Kidney capillary endothelial cell (primary cell): Measurements from ENCODE around the gene ACSF3.

ENCODE experiments used
- DNase-seq: peaks from one replicate; pipeline ENCODE4 v3.0.0-alpha.2; 2018; ENCODE audit warnings: low spot score

ACSF3 gene

DNA sequence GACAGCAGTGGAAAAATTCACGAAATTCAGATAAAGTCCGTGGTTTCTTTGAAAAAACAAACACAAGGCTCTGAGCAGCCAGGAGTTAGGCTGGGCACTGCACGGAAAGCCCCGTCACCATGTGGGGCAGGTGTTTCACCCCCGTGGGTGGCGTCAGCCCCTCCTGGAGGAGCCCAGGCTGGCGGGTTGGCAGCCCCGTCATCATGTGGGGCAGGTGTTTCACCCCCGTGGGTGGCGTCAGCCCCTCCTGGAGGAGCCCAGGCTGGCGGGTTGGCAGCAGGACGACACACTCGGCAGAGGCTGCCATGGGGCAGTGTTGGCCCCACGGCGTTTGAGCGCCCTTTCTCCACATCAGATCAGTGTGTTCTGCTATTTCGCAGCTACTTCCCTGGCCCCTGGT is 38.1 kb downstream of the ACSF3 start:
- no peak for DNase-seq

GRCh38 chr16:89132194-89133005 is 38.7 kb downstream of the ACSF3 start:
- DNase-seq: no peak

- no peak for DNase-seq
Observed at GRCh38 chr16:89133457-89134127, 39.9 kb downstream of the ACSF3 start.

DNA sequence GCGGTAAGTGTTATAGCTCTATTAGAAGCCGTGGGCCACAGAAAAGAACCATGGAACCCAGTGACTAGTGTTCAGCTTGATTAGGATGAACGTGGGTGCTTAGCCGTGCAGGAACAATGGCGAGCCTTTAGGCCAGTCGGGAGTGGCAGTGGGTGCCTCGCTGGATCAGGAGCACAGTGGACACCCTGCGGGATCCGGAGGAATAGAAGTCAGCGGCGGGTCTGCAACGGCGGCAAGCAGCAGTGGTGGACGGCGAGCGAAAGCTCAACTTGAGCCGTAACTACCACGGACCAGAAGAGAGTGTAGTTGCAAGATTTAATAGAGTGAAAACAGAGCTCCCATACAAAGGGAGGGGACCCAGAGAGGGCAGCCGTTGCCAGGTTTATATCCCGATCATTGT is 40.6 kb downstream of the ACSF3 start:
- DNase-seq: no peak

DNA sequence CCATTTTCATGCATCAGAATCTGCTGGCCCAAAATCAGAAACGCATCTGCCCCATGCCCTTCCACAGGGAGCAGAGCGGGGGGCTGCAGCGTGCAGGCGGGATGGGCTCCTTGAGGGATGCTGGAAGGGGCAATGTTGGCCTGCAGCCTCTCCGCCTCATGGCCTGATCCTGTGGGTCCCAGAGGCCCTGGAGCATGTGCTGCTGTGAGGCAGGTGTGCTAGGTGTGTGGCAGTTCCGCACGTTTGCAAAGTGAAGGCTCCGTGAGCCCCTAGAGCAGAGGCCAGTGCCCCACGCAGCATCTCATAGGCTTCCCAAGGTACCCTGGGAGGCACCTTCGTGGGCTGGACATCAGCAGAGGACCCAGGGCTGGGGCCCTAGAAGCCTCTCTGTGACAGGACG is 41.5 kb downstream of the ACSF3 start:
- DNase-seq: no peak

DNA sequence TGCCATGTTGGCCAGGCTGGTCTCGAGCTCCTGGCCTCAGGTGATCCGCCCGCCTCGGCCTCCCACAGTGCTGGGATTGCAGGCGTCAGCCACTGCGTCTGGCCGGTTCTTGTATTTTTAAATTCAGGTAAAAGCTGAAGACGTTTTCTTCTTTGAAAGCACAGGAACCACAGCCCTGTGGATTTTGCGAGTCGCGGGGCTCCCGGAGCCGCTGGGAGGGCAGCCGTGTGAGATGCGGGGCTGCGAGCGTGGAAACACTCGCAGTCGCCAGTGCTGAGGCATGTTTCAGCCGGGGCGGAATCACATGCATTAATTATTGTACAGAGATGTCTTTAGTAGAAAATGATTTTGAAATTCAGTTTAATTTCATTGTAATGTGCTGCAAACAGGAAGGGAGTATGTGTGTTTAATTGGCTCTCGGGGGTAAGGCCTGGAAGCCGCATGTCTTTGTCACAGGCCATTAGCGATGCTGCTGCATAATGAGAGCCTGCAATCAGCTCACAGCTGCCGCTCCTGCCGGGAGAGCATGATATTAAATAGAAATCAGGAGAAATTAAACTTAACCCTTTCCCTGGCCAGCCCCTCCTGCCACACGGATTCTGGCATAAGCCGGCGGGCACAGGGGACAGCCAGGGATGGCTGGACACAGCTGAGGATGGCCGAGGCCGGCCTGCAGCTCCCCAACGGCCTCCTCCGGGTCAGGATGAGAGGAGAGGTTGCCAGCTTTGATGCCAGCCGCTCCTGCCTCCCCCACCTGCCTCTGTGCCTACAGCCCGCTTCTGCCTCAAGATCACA is 42.5 kb downstream of the ACSF3 start:
- DNase-seq: no peak

- DNase-seq: no peak
Observed at GRCh38 chr16:89136931-89137330, 43.3 kb downstream of the ACSF3 start.

DNA sequence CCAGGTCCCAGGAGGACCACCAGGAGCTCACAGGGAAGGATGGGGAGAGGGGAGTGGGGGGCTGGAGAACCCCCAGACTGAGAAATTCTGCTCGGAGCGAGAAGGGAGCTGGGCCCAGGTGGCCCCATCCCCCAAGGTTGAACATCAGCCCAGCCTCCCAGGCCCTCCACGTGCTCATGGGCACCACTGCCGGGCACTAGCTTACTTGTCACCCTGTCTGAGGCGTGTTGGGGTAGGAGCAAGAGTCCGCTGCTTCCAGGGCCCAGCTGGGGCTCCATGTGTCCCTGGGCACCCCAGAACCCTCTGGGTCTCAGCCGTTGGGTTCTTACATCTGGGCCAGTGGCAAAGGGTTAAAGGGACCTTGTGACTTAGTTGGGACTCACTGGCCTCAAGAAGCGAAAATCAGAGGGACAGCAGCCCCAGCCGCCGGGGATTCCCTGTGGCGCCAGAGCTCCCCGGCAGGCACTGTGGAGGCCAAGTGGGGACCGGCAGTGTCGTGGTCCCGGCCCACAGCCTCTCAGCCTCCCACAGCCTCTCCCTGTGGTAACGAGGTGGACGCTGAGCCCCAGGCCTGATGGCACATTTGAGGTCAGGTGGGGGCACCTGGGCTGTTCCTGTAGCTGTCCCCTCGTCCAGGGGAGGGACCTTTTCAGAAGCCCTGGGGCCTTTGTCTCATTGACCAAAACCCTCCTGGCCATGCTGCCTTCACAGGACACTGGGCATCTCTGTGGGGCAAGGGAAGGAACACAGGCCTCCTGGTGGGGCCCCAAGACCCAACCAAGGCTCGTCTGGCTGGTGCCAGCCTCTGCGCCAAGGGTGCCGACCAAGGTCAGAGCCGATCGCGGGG is 44.2 kb downstream of the ACSF3 start:
- DNase-seq: no peak

GRCh38 chr16:89138513-89138795 is 44.8 kb downstream of the ACSF3 start:
- DNase-seq: no peak

DNA sequence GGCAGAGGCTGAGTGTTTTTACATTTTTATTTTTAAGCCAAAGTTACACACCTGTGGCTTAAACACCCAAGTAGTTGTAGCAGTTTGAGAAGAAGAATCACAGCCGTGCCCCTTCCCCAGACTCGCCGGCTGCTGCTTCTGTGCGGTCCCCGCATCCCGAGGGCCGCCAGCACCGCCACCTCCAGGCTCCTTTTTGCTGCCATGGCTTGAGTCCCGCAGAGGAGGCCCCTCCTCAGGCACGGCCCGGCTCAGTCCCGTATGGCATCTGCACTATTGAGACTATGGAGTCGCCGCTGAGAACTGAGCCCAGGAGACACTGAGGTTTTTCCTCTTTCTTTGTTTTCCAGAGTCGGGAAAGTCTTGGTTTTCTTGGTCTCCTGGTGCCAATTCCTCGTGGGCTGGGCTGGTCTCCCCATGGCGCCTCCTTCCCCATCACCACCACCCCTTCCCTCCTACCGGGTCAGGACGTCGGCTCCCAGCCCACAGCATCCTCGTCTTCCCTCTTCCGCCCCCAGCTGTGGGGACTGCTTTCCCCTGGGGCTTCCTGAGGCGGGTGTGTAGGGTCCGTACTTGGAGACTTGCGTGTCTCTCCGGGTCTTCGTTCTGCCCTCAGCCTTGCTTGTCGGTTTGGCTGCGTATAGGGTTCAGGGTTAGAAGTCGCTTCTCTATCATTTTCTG is 45.3 kb downstream of the ACSF3 start:
- DNase-seq: no peak

GRCh38 chr16:89139907-89140361 is 46.3 kb downstream of the ACSF3 start:
- no peak for DNase-seq

DNA sequence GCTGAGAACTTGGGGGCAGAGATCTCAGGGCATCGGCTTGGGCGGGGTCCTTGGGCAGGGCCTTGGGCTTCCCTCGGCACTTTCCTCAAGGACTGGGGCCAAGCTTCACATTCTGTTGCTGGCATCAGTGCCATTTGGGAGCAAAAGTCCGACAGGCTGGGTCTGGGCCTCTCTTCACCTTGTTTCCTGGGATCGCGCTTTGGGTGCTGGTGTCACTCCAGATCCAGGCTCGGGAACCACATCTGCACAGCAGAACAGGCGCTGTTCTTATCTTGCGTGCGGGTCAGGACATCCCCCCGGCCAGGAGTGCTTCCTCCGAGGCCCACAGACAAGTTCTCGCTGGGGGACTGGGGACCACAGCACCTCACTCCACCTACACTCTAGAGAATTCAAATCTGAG is 46.7 kb downstream of the ACSF3 start:
- no peak for DNase-seq

DNA sequence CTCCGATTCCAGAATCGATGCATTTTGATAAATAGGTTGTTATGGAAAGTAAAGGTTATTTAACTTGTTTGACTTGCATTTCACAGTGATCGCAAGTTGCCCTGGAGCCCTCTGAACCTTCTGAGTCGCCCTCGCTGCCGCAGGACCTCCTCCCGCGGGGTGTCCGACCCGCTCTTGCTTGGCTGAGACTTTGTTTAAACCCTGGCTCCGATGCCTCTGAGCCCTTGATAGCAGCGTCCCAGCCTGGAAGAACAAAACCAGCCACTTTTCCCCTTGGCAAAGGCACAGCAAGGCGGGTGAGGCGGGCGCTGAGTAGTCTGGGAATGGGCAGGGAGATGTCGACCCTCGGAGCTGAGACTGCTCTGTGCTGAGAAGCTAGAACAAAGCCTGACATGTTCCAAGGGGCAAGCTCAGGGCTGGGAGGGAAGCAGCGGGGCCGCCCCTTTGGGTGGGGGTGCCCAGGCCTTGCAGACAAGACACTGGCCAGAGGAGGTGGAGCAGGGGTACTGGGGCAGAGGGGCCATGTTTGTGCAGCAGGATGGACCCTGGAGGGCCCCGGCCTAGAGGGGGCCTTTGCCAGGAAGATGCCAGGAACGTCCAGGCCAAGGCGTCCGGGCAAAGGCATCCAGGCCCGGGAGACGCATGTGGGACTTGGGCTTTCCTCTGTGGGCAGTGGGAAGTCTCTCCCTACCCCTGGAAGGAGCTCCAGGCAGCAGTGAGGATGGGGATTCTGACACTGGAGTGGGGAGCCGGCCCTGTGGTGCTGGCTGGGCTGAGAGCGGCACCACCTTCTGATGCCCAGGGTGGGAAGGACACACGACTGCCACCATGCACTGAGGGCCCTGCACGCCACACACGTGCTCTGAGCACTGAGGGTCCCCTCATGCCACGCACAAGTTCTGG is 47.6 kb downstream of the ACSF3 start:
- no peak for DNase-seq

DNA sequence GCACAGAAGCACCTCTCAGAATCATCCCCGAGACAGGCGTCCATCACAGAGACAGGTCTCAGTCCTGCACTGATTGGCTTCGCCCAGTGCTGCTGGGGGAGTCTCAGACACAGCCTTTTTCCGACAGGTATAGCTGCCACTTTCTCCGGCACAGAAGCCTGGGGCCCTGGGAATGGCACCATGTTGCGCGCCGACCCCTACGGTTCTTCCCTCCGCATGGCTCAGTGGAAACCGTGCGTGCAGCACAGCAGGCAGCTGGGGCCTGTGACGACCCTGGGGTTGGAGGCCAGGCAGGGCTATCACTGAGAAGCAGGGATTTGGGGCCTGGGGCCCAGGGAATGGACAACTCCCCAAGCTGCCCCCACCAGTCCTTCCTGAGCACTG is 48.2 kb downstream of the ACSF3 start:
- DNase-seq: no peak

DNA sequence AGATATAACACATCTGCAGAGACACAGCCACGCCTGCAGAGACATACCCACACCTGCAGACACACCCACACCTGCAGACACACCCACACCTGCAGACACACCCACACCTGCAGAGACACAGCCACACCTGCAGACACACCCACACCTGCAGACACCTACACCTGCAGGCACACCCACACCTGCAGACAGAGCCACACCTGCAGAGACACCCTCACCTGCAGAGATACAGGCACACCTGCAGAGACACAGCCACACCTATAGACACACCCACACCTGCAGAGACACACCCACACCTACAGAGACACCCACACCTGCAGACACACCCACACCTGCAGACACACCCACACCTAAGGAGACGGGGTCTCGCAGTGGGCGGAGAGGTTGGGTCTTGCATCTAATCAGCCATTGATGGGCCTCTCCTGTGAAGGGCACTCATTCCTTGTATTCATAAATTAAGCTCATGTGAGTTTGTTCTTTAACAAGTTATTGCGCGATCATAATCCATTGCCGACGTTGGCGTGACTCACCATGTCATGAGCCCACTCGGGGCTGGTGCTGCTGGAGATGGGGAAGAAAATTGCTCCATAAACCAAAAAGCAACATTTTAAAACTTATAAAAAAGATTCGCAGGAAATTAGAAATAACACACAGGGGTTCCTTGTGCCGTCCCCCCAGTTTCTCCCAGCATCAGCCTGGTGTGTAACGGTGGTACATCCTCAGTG is 49.0 kb downstream of the ACSF3 start:
- DNase-seq: no peak

GRCh38 chr16:89143201-89143741 is 49.6 kb downstream of the ACSF3 start:
- DNase-seq: no peak

GRCh38 chr16:89143911-89144675 is 50.4 kb downstream of the ACSF3 start:
- DNase-seq: no peak

DNA sequence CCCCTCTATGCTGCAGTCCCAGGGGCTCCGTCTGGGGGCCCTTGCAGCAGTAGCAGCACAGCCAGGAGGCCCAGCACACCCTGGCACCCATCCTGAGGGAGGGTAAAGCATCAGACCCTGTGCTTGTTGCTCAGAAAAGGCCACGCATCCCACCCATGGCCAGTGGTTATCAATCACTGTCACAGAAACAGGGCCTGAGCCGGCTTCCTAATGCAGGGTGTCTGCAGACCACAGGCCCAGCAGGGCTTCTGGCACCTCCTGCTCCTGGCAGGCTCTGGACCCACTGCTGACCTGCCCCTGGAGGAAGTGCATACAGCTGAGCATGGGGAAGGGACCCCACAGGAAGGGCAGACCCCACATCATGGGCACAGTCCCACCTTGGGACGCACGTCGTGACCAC is 51.0 kb downstream of the ACSF3 start:
- DNase-seq: no peak
